Smooth muscle cell (in vitro differentiated cells): ENCODE results near the gene MOCS1. TPM values are rescaled to one million over a fixed set of nuclear protein-coding genes. Genes with fewer than 3 reads are reported as not detected.
A peak's percentile ranks its signal among the peaks of the same experiment; 100 is the strongest.

Experiments
- DNase-seq: peaks from one replicate; lab custom pipeline; 2025; ENCODE audit not compliant: unreplicated experiment; lab: John Stamatoyannopoulos, UW
- H2AFZ ChIP-seq: fragments of 200-600 bp; sonication (generic); 2 replicates; pipeline ENCODE4 v1.6.0; 2016; ENCODE audit warnings: antibody characterized with exemption, low read depth, mild to moderate bottlenecking
- H3F3A ChIP-seq: fragments of 200-600 bp; sonication (generic); 2 replicates; pipeline ENCODE4 v1.6.0; 2017; ENCODE audit warnings: antibody characterized with exemption, low read depth
- H3K27ac ChIP-seq: fragments of 200-600 bp; sonication (generic); 2 replicates; pipeline ENCODE4 v1.5.1; 2016; ENCODE audit warnings: low read depth, mild to moderate bottlenecking
- H3K27me3 ChIP-seq: fragments of 200-600 bp; sonication (generic); 2 replicates; pipeline ENCODE4 v1.6.1; 2016; ENCODE audit warnings: low read depth, mild to moderate bottlenecking
- H3K36me3 ChIP-seq: fragments of 200-600 bp; sonication (generic); 2 replicates; pipeline ENCODE4 v1.5.1; 2016; ENCODE audit warnings: low read depth
- H3K4me1 ChIP-seq: fragments of 200-600 bp; sonication (generic); 2 replicates; pipeline ENCODE4 v1.5.1; 2016; ENCODE audit warnings: low read depth
- H3K4me2 ChIP-seq: fragments of 200-600 bp; sonication (generic); 2 replicates; pipeline ENCODE4 v1.6.0; 2016; ENCODE audit warnings: mild to moderate bottlenecking
- H3K4me3 ChIP-seq: fragments of 200-600 bp; sonication (generic); 2 replicates; pipeline ENCODE4 v1.5.1; 2016; ENCODE audit warnings: mild to moderate bottlenecking
- H3K79me2 ChIP-seq: fragments of 200-600 bp; sonication (generic); 2 replicates; pipeline ENCODE4 v1.6.0; 2016; ENCODE audit warnings: low read depth, mild to moderate bottlenecking
- H3K9ac ChIP-seq: fragments of 200-600 bp; sonication (generic); 2 replicates; pipeline ENCODE4 v1.6.0; 2016; ENCODE audit warnings: low read depth
- H3K9me3 ChIP-seq: fragments of 200-600 bp; sonication (generic); replicated peaks from 2 replicates; pipeline ENCODE4 v1.5.1; 2016; ENCODE audit warnings: low read depth
- H4K20me1 ChIP-seq: fragments of 200-600 bp; sonication (generic); 2 replicates; pipeline ENCODE4 v1.6.0; 2016; ENCODE audit warnings: low read depth
- WGBS: methylation state at CpG from one replicate; pipeline ENCODE4 v1.1.7; 2016; ENCODE audit warnings: low lambda C conversion rate; 5-methylcytosine and 5-hydroxymethylcytosine counted together
- polyA plus RNA-seq: library from polyadenylated mRNA; unstranded; fragments of >200 nt; fragmentation: Nextera tagmentation; extraction: Ambion mirVana; gene quantifications from 2 replicates; pipeline ENCODE4 v1.2.1, GENCODE V29; 2016
- total RNA-seq: library from RNA; depleted of rRNA; stranded (reverse); fragments of >200 nt; gene quantifications from 2 replicates; pipeline ENCODE4 v1.2.3, GENCODE V29; 2014
- TF ChIP-seq, protein P1 (sequence below): fragments of 200-600 bp; sonication (generic); IDR thresholded peaks from 2 replicates; pipeline ENCODE4 v1.5.1; 2017; ENCODE audit warnings: borderline replicate concordance, mild to moderate bottlenecking, antibody characterized with exemption; ENCODE audit not compliant: insufficient read depth, poor library complexity, severe bottlenecking

MOCS1 gene
- total and polyA plus RNA-seq, 2 experiments from 2014 or later: 7.7 to 12.1 TPM

DNA sequence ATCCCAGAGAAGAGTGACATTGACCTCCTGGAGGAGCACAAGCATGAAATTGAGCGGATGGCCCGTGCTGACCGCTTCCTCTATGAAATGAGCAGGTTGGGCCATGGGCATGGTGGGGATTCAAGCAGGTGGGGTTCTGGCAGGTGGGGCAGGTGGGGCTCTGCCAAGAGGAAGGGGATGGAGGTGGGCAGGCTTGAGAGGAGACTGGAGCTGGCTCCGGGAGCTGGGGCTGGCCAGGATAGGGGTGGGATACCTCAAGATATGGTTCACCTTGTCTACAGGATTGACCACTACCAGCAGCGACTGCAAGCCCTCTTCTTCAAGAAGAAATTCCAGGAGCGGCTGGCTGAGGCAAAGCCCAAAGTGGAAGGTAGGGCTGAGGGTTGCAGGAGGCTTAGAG, 42.9 kb downstream of the MOCS1 start:
- no peak overlapping the region for H2AFZ ChIP-seq
- peaks cover 9% of the 10 kb centered on the region for H3K4me1 ChIP-seq
- H3K9ac ChIP-seq: no peak overlapping the region
- 98% methylated on average over 6 of the region's 6 CpGs for WGBS
- no peaks in the 10 kb centered on the region for H3K9me3 ChIP-seq
- H3K27me3 ChIP-seq: no peaks in the 10 kb centered on the region
- H3K4me2 ChIP-seq: no peak overlapping the region
- peaks cover 4% of the 10 kb centered on the region for H3F3A ChIP-seq
- H3K36me3 ChIP-seq: no peaks in the 10 kb centered on the region
- no peak overlapping the region for H3K4me3 ChIP-seq
- no peaks in the 10 kb centered on the region for H4K20me1 ChIP-seq
- TF ChIP-seq, protein P1, sequence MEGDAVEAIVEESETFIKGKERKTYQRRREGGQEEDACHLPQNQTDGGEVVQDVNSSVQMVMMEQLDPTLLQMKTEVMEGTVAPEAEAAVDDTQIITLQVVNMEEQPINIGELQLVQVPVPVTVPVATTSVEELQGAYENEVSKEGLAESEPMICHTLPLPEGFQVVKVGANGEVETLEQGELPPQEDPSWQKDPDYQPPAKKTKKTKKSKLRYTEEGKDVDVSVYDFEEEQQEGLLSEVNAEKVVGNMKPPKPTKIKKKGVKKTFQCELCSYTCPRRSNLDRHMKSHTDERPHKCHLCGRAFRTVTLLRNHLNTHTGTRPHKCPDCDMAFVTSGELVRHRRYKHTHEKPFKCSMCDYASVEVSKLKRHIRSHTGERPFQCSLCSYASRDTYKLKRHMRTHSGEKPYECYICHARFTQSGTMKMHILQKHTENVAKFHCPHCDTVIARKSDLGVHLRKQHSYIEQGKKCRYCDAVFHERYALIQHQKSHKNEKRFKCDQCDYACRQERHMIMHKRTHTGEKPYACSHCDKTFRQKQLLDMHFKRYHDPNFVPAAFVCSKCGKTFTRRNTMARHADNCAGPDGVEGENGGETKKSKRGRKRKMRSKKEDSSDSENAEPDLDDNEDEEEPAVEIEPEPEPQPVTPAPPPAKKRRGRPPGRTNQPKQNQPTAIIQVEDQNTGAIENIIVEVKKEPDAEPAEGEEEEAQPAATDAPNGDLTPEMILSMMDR: no peak
- DNase-seq: no peak
- H3K79me2 ChIP-seq: no peaks in the 10 kb centered on the region
- no peak overlapping the region for H3K27ac ChIP-seq

DNA sequence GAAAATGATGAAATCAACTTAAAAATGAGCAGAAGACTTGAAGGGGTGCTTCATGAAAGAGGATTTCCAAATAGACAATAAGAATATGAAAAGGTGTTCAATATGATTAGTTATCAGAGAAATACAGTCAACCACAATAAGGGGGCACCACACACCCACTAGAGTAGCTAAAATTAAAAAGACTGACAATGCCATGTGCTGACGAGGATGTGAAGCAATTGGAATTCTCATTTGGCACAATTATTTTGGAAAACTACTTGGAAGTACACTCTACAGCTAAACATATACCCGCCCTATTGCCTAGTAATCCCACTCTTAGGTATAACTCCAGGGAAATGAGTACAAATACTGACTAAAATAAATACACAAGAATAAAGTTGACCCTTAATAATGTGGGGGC, 45.0 kb downstream of the MOCS1 start:
- TF ChIP-seq, protein P1: no peak
- no peak overlapping the region for H3K4me3 ChIP-seq
- no peaks in the 10 kb centered on the region for H3K36me3 ChIP-seq
- H3K4me1 ChIP-seq: peaks cover 9% of the 10 kb centered on the region
- H3K79me2 ChIP-seq: no peaks in the 10 kb centered on the region
- H3K9ac ChIP-seq: no peak overlapping the region
- no peak overlapping the region for H2AFZ ChIP-seq
- no peaks in the 10 kb centered on the region for H3K9me3 ChIP-seq
- H3K4me2 ChIP-seq: no peak overlapping the region
- WGBS: 96% methylated on average over 2 of the region's 2 CpGs
- H3K27ac ChIP-seq: peak overlapping the region; percentile 97
- DNase-seq: no peak
- H3F3A ChIP-seq: peaks cover 4% of the 10 kb centered on the region
- H4K20me1 ChIP-seq: no peaks in the 10 kb centered on the region
- no peaks in the 10 kb centered on the region for H3K27me3 ChIP-seq

GRCh38 chr6:39887692-39888450, 46.4 kb downstream of the MOCS1 start:
- TF ChIP-seq, protein P1: no peak
- under 1% methylated on average over 14 of the region's 14 CpGs for WGBS
- Histone ChIP-seq H4K20me1 (no peaks in the 10 kb centered on the region), H3K4me2 (peak overlapping the region; percentile 72), H3K4me3 (no peak overlapping the region), H3K79me2 (no peaks in the 10 kb centered on the region), H3K27me3 (no peaks in the 10 kb centered on the region), H3K4me1 (peaks cover 9% of the 10 kb centered on the region), H3K36me3 (no peaks in the 10 kb centered on the region), H2AFZ (no peak overlapping the region), H3F3A (peaks cover 4% of the 10 kb centered on the region), H3K27ac (peak overlapping the region; percentile 97), H3K9ac (peak overlapping the region; percentile 83), H3K9me3 (no peaks in the 10 kb centered on the region)
- DNase-seq: peak; percentile 25

- H3K4me1 ChIP-seq: peaks cover 9% of the 10 kb centered on the region
- peak overlapping the region; percentile 64 for H3K9ac ChIP-seq
- TF ChIP-seq, protein P1: no peak
These were observed 47.4 kb downstream of the MOCS1 start for GRCh38 chr6:39886871-39887270.

More at GRCh38 chr6:39886871-39887270, 47.4 kb downstream of the MOCS1 start:
- DNase-seq: no peak
- no peak overlapping the region for H3K4me3 ChIP-seq
- peak overlapping the region; percentile 97 for H3K27ac ChIP-seq
- no peaks in the 10 kb centered on the region for H3K9me3 ChIP-seq
- H2AFZ ChIP-seq: no peak overlapping the region
- peak overlapping the region; percentile 34 for H3K4me2 ChIP-seq
- H3K27me3 ChIP-seq: no peaks in the 10 kb centered on the region
- H4K20me1 ChIP-seq: no peaks in the 10 kb centered on the region
- H3K79me2 ChIP-seq: no peaks in the 10 kb centered on the region
- H3K36me3 ChIP-seq: no peaks in the 10 kb centered on the region
- H3F3A ChIP-seq: peaks cover 5% of the 10 kb centered on the region
- WGBS: 48% methylated on average over 2 of the region's 2 CpGs
